Nephron (organoid): ENCODE data around the gene ATP6V0A4.
"Not testable (repeated sequence)": the region's sequence is repeated elsewhere in the genome, so short reads cannot be mapped to it uniquely, and the experiment has no call there.

Experiments used
- H3K27ac Mint-ChIP-seq, 3 experiments: 2 replicates each; pipeline ENCODE4 v1.8.0; 2020; ENCODE audit warnings: mixed read lengths in 3 of 3, mild to moderate bottlenecking in 2 of 3, moderate library complexity in 1 of 3
- H3K27me3 Mint-ChIP-seq: 2 replicates; pipeline ENCODE4 v1.8.0; 2021; ENCODE audit warnings: low read depth, mild to moderate bottlenecking, moderate library complexity, mixed read lengths
- H3K36me3 Mint-ChIP-seq: 2 replicates; pipeline ENCODE4 v1.8.0; 2020; ENCODE audit warnings: low read depth, mixed read lengths
- H3K4me1 Mint-ChIP-seq: 2 replicates; pipeline ENCODE4 v1.8.0; 2020; ENCODE audit warnings: mixed read lengths
- H3K4me3 Mint-ChIP-seq, 3 experiments: 2 replicates each; pipeline ENCODE4 v1.8.0; 2020; ENCODE audit warnings: mild to moderate bottlenecking in 3 of 3, mixed read lengths in 3 of 3, moderate library complexity in 2 of 3
- H3K9me3 Mint-ChIP-seq: 2 replicates; pipeline ENCODE4 v1.8.0; 2020; ENCODE audit warnings: mixed read lengths
- TF ChIP-seq, protein P1 (sequence below), 3 experiments: fragments of 200-600 bp; sonication (generic); IDR thresholded peaks; one replicate each; pipeline ENCODE4 v1.5.0; 2021; ENCODE audit warnings: antibody characterized with exemption in 3 of 3; ENCODE audit not compliant: unreplicated experiment in 3 of 3

Gene ATP6V0A4

DNA sequence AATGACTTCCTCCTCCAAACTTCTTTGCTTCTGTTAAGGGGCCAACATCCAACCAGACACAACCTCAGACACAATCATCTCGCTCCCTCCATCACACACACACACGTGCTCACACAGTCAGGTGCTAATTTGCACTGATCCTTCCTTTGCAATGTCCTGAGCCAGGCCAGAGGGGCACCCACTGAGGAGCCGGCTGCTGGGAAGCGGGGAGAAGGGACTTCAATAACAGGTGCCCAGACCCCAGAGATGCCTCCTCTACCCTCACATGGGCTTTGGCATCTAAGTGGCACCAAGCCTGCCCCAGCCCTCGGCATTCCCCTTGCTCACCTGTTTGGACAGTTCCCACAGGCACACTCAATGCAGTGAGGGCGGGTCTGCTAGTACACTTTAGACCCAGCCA lies 62.6 kb downstream of the ATP6V0A4 start:
- no peak overlapping the region for H3K27ac Mint-ChIP-seq
- no peaks in the 10 kb centered on the region for H3K36me3 Mint-ChIP-seq
- no peaks in the 10 kb centered on the region for H3K9me3 Mint-ChIP-seq
- no peak overlapping the region for H3K4me3 Mint-ChIP-seq
- no peaks in the 10 kb centered on the region for H3K27me3 Mint-ChIP-seq
- TF ChIP-seq, protein P1, sequence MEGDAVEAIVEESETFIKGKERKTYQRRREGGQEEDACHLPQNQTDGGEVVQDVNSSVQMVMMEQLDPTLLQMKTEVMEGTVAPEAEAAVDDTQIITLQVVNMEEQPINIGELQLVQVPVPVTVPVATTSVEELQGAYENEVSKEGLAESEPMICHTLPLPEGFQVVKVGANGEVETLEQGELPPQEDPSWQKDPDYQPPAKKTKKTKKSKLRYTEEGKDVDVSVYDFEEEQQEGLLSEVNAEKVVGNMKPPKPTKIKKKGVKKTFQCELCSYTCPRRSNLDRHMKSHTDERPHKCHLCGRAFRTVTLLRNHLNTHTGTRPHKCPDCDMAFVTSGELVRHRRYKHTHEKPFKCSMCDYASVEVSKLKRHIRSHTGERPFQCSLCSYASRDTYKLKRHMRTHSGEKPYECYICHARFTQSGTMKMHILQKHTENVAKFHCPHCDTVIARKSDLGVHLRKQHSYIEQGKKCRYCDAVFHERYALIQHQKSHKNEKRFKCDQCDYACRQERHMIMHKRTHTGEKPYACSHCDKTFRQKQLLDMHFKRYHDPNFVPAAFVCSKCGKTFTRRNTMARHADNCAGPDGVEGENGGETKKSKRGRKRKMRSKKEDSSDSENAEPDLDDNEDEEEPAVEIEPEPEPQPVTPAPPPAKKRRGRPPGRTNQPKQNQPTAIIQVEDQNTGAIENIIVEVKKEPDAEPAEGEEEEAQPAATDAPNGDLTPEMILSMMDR (IDR thresholded peaks at IDR 0.05; ENCODE audit: unreplicated experiment in 3 of 3) = no peak
- H3K4me1 Mint-ChIP-seq = peaks cover 6% of the 10 kb centered on the region

DNA sequence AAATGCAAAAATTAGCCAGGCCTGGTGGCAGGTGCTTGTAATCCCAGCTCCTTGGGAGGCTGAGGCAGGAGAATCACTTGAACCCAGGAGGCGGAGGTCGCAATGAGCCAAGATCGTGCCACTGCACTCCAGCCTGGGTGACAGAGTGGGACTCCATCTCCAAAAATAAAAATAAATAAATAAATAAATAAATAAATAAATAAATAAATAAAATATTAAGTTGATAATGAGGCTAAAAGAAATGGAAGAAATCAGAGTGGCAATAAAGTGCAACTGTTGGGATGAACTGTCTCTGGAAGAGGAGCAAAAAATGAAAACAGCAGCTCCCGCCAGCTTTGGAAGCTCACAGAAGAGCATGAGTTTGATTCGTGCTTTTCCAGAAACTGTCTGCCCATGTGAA lies 66.3 kb downstream of the ATP6V0A4 start:
- not testable (repeated sequence) for H3K9me3 Mint-ChIP-seq, H3K4me1 Mint-ChIP-seq, H3K27ac Mint-ChIP-seq, H3K4me3 Mint-ChIP-seq, H3K27me3 Mint-ChIP-seq, H3K36me3 Mint-ChIP-seq

DNA sequence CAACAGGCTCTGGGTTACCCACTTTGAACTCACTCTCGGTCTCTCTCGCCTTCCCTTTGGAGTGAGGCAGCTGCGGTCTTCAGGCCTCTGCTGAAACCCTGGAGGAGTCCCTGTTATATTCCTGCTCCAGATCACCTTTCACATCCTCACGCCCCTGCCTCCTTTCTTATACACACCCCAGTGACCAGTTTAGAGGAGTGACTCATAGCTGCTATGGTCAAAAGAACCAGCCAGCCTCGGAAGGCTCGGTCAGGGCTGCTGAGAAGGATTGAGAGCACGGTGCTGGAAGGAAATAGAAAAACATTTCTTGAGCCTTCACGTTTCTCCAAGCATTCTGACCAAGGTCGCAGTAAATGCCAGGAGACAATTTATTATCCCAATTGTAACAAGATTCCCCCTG lies 68.6 kb downstream of the ATP6V0A4 start:
- Mint-ChIP-seq H3K27me3 (no peaks in the 10 kb centered on the region), H3K27ac (peak overlapping the region in 1 of 3 experiments; percentile 27), H3K4me1 (no peaks in the 10 kb centered on the region), H3K4me3 (no peak overlapping the region), H3K36me3 (no peaks in the 10 kb centered on the region), H3K9me3 (no peaks in the 10 kb centered on the region)
- TF ChIP-seq, protein P1 (IDR thresholded peaks at IDR 0.05; ENCODE audit: unreplicated experiment in 3 of 3) = no peak

DNA sequence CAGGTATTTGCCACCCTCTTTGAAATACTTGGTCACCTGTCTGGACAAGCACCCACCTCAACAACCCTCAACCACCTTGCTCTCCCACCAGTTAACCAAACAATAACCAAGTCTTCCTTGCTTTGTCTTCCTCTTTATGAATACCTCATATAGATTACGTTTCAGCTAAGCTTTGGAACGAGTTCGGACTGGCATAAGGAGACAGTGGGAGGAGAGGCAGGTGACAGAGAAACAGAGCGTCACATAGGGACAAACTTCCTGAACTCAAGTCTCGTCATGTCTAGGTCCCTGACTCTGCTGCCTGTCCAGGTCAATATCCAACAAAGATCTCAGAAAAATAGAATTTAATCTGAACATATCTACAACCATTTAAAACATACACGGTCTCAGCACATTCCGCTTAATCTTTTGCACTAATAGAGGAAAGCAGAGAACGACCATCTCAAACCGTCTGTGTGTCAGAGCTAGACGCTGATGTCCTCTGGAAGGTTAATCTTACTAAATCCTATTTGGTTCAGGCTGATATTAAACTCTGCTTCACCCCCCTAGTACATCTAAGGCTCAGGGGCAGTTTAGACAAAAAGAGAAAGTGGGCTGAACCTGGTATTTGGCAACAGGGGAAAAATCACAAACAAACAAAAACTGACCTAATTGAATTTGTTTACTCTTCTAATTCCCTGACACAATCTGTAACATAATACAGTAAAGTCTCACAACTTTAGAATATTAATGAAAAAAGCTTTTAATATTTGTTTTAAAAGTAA lies 70.5 kb downstream of the ATP6V0A4 start:
- Mint-ChIP-seq H3K27ac (no peak overlapping the region), H3K36me3 (no peaks in the 10 kb centered on the region), H3K4me1 (no peaks in the 10 kb centered on the region), H3K9me3 (no peaks in the 10 kb centered on the region), H3K4me3 (no peak overlapping the region), H3K27me3 (no peaks in the 10 kb centered on the region)
- TF ChIP-seq, protein P1 (IDR thresholded peaks at IDR 0.05; ENCODE audit: unreplicated experiment in 3 of 3) = no peak

DNA sequence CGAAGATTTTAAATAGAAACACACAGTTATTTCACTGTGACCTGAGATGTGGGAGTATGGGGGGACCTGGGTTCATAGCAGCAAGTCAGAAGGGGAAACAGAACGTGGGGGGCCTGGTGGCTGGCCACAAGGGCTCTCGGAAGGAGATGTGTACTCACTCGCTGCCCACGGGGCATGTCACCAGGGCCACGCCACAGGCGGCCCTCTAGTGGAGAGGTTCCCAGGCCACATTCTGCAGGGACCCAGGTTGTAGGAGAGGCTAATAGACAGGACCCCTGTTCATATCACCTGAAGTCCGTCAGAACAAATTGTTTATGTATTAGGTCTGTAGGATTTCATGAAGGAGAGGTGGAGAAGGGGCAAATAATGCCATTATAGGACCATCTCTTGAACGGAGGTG lies 71.7 kb downstream of the ATP6V0A4 start:
- TF ChIP-seq, protein P1 (IDR thresholded peaks at IDR 0.05; ENCODE audit: unreplicated experiment in 3 of 3) = no peak
- Mint-ChIP-seq H3K36me3 (no peaks in the 10 kb centered on the region), H3K4me1 (no peaks in the 10 kb centered on the region), H3K4me3 (no peak overlapping the region), H3K27me3 (no peaks in the 10 kb centered on the region), H3K27ac (no peak overlapping the region), H3K9me3 (no peaks in the 10 kb centered on the region)

DNA sequence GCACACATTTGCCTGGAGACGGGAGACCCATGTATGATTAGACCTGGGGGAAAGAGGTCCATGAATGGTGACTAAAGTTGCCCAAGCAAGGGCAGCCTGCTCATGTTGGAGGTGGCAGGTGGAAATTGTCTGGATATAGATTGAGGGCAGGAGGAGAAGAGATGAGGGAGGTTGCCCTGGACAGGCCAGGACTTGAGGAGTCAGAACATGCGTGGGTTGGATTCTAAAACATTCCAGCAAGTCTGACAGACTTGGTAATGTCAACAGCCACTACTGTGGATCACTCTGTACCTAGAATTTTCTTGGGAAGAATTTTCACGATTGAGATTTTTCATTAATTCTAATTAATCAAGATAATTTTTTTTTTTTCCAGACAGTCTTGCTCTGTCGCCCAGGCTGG lies 77.7 kb downstream of the ATP6V0A4 start:
- H3K27me3 Mint-ChIP-seq = peaks cover 8% of the 10 kb centered on the region
- TF ChIP-seq, protein P1 (IDR thresholded peaks at IDR 0.05; ENCODE audit: unreplicated experiment in 3 of 3) = no peak

More for the DNA sequence above, 77.7 kb downstream of the ATP6V0A4 start:
- Mint-ChIP-seq H3K36me3 (no peaks in the 10 kb centered on the region), H3K4me1 (no peaks in the 10 kb centered on the region), H3K4me3 (no peak overlapping the region), H3K9me3 (no peaks in the 10 kb centered on the region), H3K27ac (no peak overlapping the region)
